Measurements from ENCODE around the gene TTC8. TPM values are rescaled to one million over a fixed set of nuclear protein-coding genes. Genes with fewer than 3 reads are reported as not detected.

Gene TTC8
- total RNA-seq, 1 experiment from 2014 or later = 12.4 TPM

GRCh38 chr14:88841741-88842140, 17.3 kb downstream of the TTC8 start:
- Histone ChIP-seq H3K4me3 (ENCODE audit: low read depth in 2 of 2, low read length in 2 of 2) (no peak overlapping the region), H3K27ac (ENCODE audit: low read length) (no peak overlapping the region), H3K4me1 (ENCODE audit: control insufficient read depth, insufficient read depth, low read length) (no peaks in the 10 kb centered on the region), H3K27me3 (ENCODE audit: control insufficient read depth, insufficient read depth, low read length) (no peaks in the 10 kb centered on the region), H3K9me3 (ENCODE audit: control insufficient read depth, insufficient read depth, low read depth, low read length) (no peaks in the 10 kb centered on the region), H3K36me3 (ENCODE audit: control insufficient read depth, insufficient read depth, low read length) (no peaks in the 10 kb centered on the region)
- DNase-seq (ENCODE audit: low read depth, low spot score) (no peak), ATAC-seq (no peak)
- CTCF ChIA-PET = no interaction called here
- POLR2A ChIA-PET = no interaction called here
- in situ Hi-C loops (cut with HindIII; ENCODE audit: low pct_unique_long_range_greater_than_20kb, low sequenced_read_pairs) = no loop called here
- no peak for TF ChIP-seq REST (IDR thresholded peaks at IDR 0.05; ENCODE audit: insufficient read depth in 1 of 2, low read depth in 2 of 2, low read length in 1 of 2)
- TF ChIP-seq, protein P1, sequence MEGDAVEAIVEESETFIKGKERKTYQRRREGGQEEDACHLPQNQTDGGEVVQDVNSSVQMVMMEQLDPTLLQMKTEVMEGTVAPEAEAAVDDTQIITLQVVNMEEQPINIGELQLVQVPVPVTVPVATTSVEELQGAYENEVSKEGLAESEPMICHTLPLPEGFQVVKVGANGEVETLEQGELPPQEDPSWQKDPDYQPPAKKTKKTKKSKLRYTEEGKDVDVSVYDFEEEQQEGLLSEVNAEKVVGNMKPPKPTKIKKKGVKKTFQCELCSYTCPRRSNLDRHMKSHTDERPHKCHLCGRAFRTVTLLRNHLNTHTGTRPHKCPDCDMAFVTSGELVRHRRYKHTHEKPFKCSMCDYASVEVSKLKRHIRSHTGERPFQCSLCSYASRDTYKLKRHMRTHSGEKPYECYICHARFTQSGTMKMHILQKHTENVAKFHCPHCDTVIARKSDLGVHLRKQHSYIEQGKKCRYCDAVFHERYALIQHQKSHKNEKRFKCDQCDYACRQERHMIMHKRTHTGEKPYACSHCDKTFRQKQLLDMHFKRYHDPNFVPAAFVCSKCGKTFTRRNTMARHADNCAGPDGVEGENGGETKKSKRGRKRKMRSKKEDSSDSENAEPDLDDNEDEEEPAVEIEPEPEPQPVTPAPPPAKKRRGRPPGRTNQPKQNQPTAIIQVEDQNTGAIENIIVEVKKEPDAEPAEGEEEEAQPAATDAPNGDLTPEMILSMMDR (IDR thresholded peaks at IDR 0.05) = no peak
- no peak for TF ChIP-seq SIN3A (IDR thresholded peaks at IDR 0.05; ENCODE audit: borderline replicate concordance, insufficient read depth, low read depth, low read length)
- no peak for TF ChIP-seq TCF7L2 (IDR thresholded peaks at IDR 0.05; ENCODE audit: low read depth, low read length)
- TF ChIP-seq POLR2AphosphoS5 (IDR thresholded peaks at IDR 0.05; ENCODE audit: low read depth, low read length) = no peak
- no TSS peak for BruUV-seq (replicated peaks)
- intact Hi-C loops (cut with micrococcal nuclease; ENCODE audit: unreplicated experiment) = no loop called here

- H3K27ac ChIP-seq (ENCODE audit: low read length) = no peak overlapping the region
- no peak for DNase-seq (ENCODE audit: low read depth, low spot score)
- H3K4me1 ChIP-seq (ENCODE audit: control insufficient read depth, insufficient read depth, low read length) = no peaks in the 10 kb centered on the region
- TF ChIP-seq TCF7L2 (IDR thresholded peaks at IDR 0.05; ENCODE audit: low read depth, low read length) = no peak
- TF ChIP-seq SIN3A (IDR thresholded peaks at IDR 0.05; ENCODE audit: borderline replicate concordance, insufficient read depth, low read depth, low read length) = no peak
- no peak for TF ChIP-seq POLR2AphosphoS5 (IDR thresholded peaks at IDR 0.05; ENCODE audit: low read depth, low read length)
- TF ChIP-seq REST (IDR thresholded peaks at IDR 0.05; ENCODE audit: insufficient read depth in 1 of 2, low read depth in 2 of 2, low read length in 1 of 2) = no peak
- TF ChIP-seq, protein P1 (IDR thresholded peaks at IDR 0.05) = no peak
- BruUV-seq (replicated peaks) = no TSS peak
- POLR2A ChIA-PET = no interaction called here
- in situ Hi-C loops (cut with HindIII; ENCODE audit: low pct_unique_long_range_greater_than_20kb, low sequenced_read_pairs) (no loop called here), intact Hi-C loops (cut with micrococcal nuclease; ENCODE audit: unreplicated experiment) (no loop called here)
- no peak overlapping the region for H3K4me3 ChIP-seq (ENCODE audit: low read depth in 2 of 2, low read length in 2 of 2)
- ATAC-seq = no peak
- no peaks in the 10 kb centered on the region for H3K9me3 ChIP-seq (ENCODE audit: control insufficient read depth, insufficient read depth, low read depth, low read length)
- no peaks in the 10 kb centered on the region for H3K36me3 ChIP-seq (ENCODE audit: control insufficient read depth, insufficient read depth, low read length)
- H3K27me3 ChIP-seq (ENCODE audit: control insufficient read depth, insufficient read depth, low read length) = no peaks in the 10 kb centered on the region
- CTCF ChIA-PET = no interaction called here
Observed at GRCh38 chr14:88842414-88842813, 18.0 kb downstream of the TTC8 start.
